GM12891 (cell line): ENCODE data around the gene DPH2.

Source experiments
- POLR2A ChIP-seq: IDR thresholded peaks from 2 replicates; pipeline ENCODE4 v1.6.1; 2011; ENCODE audit warnings: low read depth, low read length, control low read depth
- TAF1 ChIP-seq: IDR thresholded peaks from 2 replicates; pipeline ENCODE4 v1.6.1; 2011; ENCODE audit warnings: low read depth, low read length, control low read depth

DNA sequence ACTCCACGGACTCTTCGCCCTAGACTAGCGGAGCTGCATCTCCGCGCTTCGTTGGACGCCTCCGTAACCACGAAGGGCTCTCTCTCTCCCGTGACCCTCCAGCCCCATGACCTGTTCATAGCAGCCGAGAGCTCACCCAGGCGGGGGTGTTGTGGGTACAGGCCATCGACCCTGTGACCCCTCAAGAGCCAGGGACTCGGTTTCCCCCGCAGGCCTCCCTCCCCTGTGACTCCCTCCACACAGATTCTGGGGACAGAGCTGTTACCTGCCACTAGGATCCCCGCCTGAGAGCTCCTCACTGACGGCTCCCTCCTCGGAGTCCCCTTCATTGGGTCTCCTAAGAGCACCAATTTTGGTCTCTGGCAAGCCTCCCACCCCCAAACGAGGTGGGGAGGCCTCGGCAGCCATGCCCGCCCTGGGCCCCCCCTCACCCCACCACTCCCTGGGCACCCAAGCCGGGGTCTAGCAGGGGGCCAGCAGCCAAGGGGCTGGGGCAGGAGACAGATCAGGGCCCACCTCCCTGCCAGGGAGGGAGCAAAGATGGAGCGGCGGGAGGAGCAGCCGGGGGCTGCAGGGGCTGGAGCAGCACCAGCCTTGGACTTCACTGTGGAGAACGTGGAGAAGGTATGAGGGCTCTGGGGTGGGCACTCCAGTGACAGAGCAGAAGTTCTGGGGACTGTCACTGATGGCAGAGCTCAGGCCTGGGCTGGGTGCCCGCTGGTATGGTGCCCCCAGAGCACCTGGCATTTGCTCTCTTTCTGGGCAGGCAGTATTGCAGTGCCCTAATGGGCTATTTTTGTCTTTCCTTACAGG, 22.5 kb upstream of the DPH2 start:
- TF ChIP-seq POLR2A (no peak), TAF1 (no peak; the same call in 1 of the 2 replicates)
